HEK293T (cell line): ENCODE data around the gene HSD3B7.
A peak's percentile ranks its signal among the peaks of the same experiment; 100 is the strongest.

Source experiments
- CTCF ChIA-PET: fragments of 350-600 bp; formaldehyde crosslinking; extraction: SDS; loops from one replicate; lab custom pipeline; 2021; ENCODE audit warnings: antibody characterized with exemption, inconsistent platforms; lab: Yijun Ruan, JAX
- POLR2A ChIA-PET: fragments of 350-600 bp; formaldehyde crosslinking; extraction: SDS; loops from one replicate; lab custom pipeline; 2020; ENCODE audit warnings: antibody characterized with exemption, inconsistent platforms; lab: Yijun Ruan, JAX
- DNase-seq: peaks from one replicate; pipeline ENCODE4 v3.0.0; 2012; ENCODE audit warnings: mixed read lengths; ENCODE audit errors: extremely low spot score
- ARNT ChIP-seq: fragments of 450-650 bp; IDR thresholded peaks from 2 replicates; pipeline ENCODE4 v1.6.1; 2017; ENCODE audit warnings: mild to moderate bottlenecking
- BHLHE40 ChIP-seq: fragments of 450-650 bp; IDR thresholded peaks from 2 replicates; pipeline ENCODE4 v1.6.1; 2016; ENCODE audit warnings: mild to moderate bottlenecking, moderate library complexity, borderline replicate concordance
- CTBP1 ChIP-seq: fragments of 450-650 bp; IDR thresholded peaks from 2 replicates; pipeline ENCODE4 v1.6.1; 2016; ENCODE audit warnings: borderline replicate concordance
- ELF4 ChIP-seq: fragments of 450-650 bp; IDR thresholded peaks from 2 replicates; pipeline ENCODE4 v1.6.1; 2017; ENCODE audit warnings: antibody characterized with exemption
- FOXA1 ChIP-seq: fragments of 450-650 bp; IDR thresholded peaks from 2 replicates; pipeline ENCODE4 v1.6.1; 2016; ENCODE audit warnings: mild to moderate bottlenecking
- FOXK2 ChIP-seq: fragments of 450-650 bp; IDR thresholded peaks from 2 replicates; pipeline ENCODE4 v1.6.1; 2016; ENCODE audit warnings: mild to moderate bottlenecking
- FOXM1 ChIP-seq: fragments of 450-650 bp; IDR thresholded peaks from 2 replicates; pipeline ENCODE4 v1.6.1; 2017; ENCODE audit warnings: mild to moderate bottlenecking, borderline replicate concordance
- HDGF ChIP-seq: fragments of 450-650 bp; IDR thresholded peaks from 2 replicates; pipeline ENCODE4 v1.6.1; 2017; ENCODE audit warnings: antibody characterized with exemption, borderline replicate concordance
- L3MBTL2 ChIP-seq: fragments of 450-650 bp; conservative IDR thresholded peaks from 2 replicates; pipeline ENCODE4 v1.6.1; 2016; ENCODE audit warnings: mild to moderate bottlenecking
- LEF1 ChIP-seq: fragments of 450-650 bp; IDR thresholded peaks from 2 replicates; pipeline ENCODE4 v1.6.1; 2017; ENCODE audit warnings: mild to moderate bottlenecking, borderline replicate concordance
- NFRKB ChIP-seq: fragments of 450-650 bp; IDR thresholded peaks from 2 replicates; pipeline ENCODE4 v1.6.1; 2016; ENCODE audit warnings: mild to moderate bottlenecking, moderate library complexity
- SP1 ChIP-seq: fragments of 450-650 bp; IDR thresholded peaks from 2 replicates; pipeline ENCODE4 v1.6.1; 2017
- SUZ12 ChIP-seq: fragments of 450-650 bp; IDR thresholded peaks from 2 replicates; pipeline ENCODE4 v1.6.1; 2016; ENCODE audit warnings: mild to moderate bottlenecking
- TARDBP ChIP-seq: fragments of 450-650 bp; IDR thresholded peaks from 2 replicates; pipeline ENCODE4 v1.6.1; 2016
- ZNF384 ChIP-seq: fragments of 450-650 bp; IDR thresholded peaks from 2 replicates; pipeline ENCODE4 v1.6.1; 2016
- TF ChIP-seq, protein P1 (sequence below): fragments of 450-650 bp; IDR thresholded peaks from 2 replicates; pipeline ENCODE4 v1.6.1; 2016

Gene HSD3B7

DNA sequence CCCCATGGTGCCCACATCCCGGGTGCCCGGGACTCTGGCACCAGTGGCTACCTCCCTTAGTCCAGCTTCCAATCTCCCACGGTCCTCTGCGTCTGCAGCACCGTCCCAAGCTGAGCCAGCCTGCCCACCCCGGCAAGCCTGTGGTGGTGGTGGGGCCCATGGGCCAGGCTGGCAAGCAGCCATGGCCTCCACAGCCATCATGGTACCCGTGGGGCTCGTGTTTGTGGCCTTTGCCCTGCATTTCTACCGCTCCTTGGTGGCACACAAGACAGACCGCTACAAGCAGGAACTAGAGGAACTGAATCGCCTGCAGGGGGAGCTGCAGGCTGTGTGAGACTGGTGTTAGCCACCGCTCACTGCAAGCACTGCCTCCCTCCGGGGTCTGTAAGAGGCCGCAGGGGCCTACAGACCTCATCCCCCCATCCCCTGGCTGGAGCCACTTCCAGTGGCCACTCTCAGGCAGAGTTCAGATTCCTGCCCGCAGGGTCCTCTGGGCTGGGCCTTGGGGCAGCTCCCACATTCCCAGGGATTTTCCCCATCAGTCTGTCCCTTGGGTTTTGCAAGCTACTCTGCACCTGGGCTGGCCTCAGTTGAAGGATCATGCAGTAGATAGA, 31.4 kb upstream of the HSD3B7 start:
- TF ChIP-seq LEF1 (no peak), ARNT (no peak), HDGF (no peak), ELF4 (no peak), TARDBP (no peak), ZNF384 (no peak), NFRKB (no peak), FOXA1 (no peak)
- CTCF ChIA-PET, result interaction anchor here (0.6 to 3.3 kb wide), 22 partner anchors 10 to 1143 kb away, joined by 3 to 39 read pairs (median 3); partner anchors contain the start of genes HSD3B7 and TLCD3B
- POLR2A ChIA-PET, result interaction anchor here (0.8 to 2.5 kb wide), 9 partner anchors 26 to 1147 kb away, joined by 3 to 7 read pairs (median 3); partner anchors contain the start of genes ALDOA, CTF1, FUS and KAT8
- peak; percentile 81 for DNase-seq

DNA sequence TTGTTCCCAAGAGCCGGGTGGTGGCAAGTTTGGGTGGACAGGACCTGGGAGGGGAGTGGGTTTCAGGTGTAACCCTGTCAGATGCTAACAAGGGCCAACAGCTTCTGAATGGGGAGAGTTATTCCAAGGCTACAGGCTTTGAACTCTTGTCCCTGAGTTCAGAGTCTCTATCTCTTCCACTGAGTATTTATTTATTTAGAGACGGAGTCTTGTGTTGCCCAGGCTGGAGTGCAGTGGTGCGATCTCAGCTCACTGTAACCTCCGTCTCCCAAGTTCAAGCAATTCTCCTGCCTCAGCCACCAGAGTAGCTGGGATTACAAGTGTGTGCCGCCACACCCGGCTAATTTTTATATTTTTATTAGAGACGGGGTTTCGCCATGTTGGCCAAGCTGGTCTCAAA, 30.0 kb upstream of the HSD3B7 start:
- CTCF ChIA-PET, result interaction anchor here (0.5 to 3.3 kb wide), 4 partner anchors 12 to 1107 kb away, joined by 3 to 39 read pairs (median 4); partner anchors contain the start of gene CTF1
- no peak for DNase-seq
- TF ChIP-seq FOXK2, result no peak
- no peak for TF ChIP-seq SP1
- no peak for TF ChIP-seq CTBP1
- TF ChIP-seq ARNT, result no peak
- TF ChIP-seq ELF4, result no peak
- no peak for TF ChIP-seq LEF1
- TF ChIP-seq NFRKB, result no peak
- TF ChIP-seq TARDBP, result no peak
- no peak for TF ChIP-seq BHLHE40
- POLR2A ChIA-PET, result no interaction called here

DNA sequence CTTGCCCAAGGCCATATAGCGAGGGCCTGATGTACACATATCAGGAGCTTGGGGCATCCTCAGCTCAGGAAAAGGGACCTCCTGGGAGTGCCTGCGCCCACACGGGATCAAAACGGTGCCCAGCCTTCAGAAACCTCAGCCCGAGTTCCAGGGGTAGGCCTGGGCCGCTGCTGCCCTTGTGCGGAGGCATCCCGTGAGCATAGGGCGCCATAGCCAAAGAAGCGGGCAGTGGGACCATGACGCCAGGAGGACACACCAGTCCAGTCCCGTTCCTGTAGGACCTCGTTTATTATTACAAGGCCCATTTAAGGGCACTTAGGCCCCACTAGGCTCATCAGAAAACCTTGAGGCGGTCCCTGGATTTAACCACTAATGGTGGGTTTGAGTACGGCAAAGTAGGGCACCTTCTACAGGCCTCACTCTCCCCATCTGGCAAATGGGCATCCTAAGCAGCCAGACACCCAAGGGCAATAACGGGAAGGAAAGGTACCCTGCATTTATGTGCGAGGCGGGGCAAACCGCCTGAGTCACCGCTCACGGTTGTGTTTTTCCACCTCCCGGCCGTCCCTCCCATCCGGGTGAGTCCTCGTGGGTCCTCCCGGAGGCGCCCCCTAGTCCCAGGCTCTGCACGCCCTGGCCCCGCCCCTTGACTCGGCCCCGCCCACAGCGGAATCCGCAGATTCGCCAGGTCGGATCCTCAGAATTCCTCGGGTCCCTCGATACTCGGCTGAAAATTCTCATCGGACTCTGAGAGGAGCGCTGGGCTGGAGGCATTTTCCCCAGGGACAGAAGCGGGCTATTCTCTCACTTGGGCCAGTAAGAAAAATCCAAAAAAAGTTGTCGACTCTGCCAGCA, 28.2 kb upstream of the HSD3B7 start:
- no peak for TF ChIP-seq SUZ12
- TF ChIP-seq, protein P1, sequence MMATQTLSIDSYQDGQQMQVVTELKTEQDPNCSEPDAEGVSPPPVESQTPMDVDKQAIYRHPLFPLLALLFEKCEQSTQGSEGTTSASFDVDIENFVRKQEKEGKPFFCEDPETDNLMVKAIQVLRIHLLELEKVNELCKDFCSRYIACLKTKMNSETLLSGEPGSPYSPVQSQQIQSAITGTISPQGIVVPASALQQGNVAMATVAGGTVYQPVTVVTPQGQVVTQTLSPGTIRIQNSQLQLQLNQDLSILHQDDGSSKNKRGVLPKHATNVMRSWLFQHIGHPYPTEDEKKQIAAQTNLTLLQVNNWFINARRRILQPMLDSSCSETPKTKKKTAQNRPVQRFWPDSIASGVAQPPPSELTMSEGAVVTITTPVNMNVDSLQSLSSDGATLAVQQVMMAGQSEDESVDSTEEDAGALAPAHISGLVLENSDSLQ, result no peak
- peak; percentile 6; the same call in 1 of the 2 replicates for TF ChIP-seq ARNT
- no peak for TF ChIP-seq SP1
- peak; percentile 60; the same call in 1 of the 2 replicates for TF ChIP-seq FOXM1
- CTCF ChIA-PET, result interaction anchor here (0.7 kb wide), 1 partner anchor 116 kb away, joined by 3 read pairs; no protein-coding TSS in a partner anchor
- POLR2A ChIA-PET, result interaction anchor here (1.0 to 2.2 kb wide), 3 partner anchors 10 to 486 kb away, joined by 3 to 8 read pairs (median 3); partner anchors contain the start of gene ZNF843
- peak; percentile 94 for DNase-seq

DNA sequence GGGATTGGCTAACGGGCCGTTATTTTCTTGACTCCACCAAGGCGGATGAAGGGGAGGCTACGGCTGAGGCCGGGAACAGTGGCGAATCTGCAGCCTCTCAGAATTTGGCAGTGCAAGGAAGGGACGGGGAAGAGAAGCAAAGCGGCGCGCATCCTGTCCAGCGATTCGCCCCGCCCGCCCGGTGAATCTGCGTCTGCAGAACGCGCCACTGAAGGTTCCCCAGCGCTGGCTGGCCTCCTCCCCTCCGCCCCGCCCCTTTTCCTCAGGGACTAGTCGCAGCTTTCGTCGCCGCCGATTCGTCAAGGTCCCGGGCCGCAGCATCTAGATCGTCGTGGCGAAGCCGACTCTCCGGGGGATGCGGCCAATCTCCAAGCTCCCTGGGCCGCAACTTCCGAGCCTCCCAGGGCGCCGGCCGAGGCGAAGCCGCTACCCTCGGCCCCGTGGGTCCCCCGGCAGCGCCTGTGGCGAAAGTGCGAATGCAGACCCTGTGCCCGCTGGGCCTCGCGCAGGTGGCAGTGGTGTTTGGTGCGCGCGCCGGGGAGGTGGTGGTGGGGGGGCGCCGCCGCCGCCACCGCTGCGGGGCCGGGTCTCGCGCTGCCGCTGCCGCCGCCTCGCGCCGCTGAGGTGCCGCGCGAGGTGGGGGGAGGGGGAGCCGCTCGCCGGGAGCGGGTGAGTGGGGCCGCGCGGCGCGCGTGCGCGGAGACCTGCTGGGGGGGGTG, 27.4 kb upstream of the HSD3B7 start, which contains the start of gene SETD1A:
SETD1A (plus strand) TSS at position 299 of the 719 bp plus-strand sequence. CDS start 978 bp downstream, outside the sequence.
- ChIA-PET POLR2A (interaction anchor here (1.0 to 2.2 kb wide), 2 partner anchors 9 to 31 kb away, joined by 3 to 8 read pairs; no protein-coding TSS in a partner anchor), CTCF (interaction anchor here (0.7 kb wide), 1 partner anchor 116 kb away, joined by 3 read pairs; no protein-coding TSS in a partner anchor)
- DNase-seq, result peak; percentile 99
- no peak for TF ChIP-seq HDGF
- no peak for TF ChIP-seq TARDBP
- peak; percentile 94 for TF ChIP-seq SP1
- no peak for TF ChIP-seq SUZ12
- TF ChIP-seq, protein P1, result no peak
- peak; percentile 21; the same call in 1 of the 2 replicates for TF ChIP-seq LEF1
- peak; percentile 87; the same call in 1 of the 2 replicates for TF ChIP-seq L3MBTL2
- TF ChIP-seq FOXK2, result no peak
- TF ChIP-seq FOXM1, result peak; percentile 97
- TF ChIP-seq ZNF384, result no peak
- TF ChIP-seq ARNT, result no peak; the same call in 1 of the 2 replicates
- no peak; the same call in 1 of the 2 replicates for TF ChIP-seq CTBP1
- TF ChIP-seq FOXA1, result no peak
- no peak for TF ChIP-seq NFRKB
- TF ChIP-seq BHLHE40, result no peak
- TF ChIP-seq ELF4, result peak; percentile 71; the same call in 1 of the 2 replicates

DNA sequence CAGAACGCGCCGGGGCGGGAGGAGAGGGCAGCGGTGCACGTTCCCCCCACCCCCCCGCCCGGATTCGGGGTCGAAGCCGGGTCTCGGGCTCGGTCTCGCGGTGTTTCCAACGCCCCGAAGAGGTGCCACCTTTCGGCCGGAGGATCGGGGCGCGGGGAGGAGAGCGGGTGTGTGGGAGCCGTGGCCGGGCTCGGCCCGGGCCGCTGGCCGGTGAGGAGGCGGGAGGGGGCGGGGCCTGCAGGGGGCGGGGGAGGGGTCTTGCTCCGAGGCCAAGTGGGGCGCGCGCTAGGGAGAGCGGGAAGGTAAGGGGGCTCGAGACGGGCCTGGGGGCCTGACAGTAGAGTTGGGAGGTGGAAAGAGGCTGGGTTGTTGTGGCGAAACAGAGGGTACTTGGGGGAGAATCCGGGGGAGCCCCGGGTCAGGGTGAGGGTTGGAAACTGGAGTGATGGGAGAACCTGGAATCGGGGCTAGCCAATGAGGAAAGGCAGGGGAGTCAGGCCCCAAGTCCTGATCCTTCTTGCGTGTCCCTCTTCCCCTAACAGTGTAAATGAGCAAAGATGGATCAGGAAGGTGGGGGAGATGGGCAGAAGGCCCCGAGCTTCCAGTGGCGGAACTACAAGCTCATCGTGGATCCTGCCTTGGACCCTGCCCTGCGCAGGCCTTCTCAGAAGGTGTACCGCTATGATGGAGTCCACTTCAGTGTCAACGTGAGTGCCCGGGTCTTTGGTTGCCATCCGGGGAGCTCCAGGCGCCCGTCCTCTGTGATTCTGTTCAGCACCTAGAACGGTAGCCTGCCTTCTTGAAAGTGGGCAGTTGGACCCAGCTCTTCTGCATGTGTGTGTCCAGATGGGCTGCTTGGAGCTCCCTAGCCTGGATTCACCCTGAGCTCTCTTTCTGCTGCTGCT, 26.6 kb upstream of the HSD3B7 start:
- peak; percentile 83 for DNase-seq
- POLR2A ChIA-PET, result interaction anchor here (0.7 to 2.2 kb wide), 7 partner anchors 8 to 221 kb away, joined by 3 to 8 read pairs (median 3); partner anchors contain the start of genes FUS and KAT8
- TF ChIP-seq FOXA1, result no peak
- TF ChIP-seq HDGF, result no peak
- no peak for TF ChIP-seq FOXM1
- no peak for TF ChIP-seq LEF1
- no peak for TF ChIP-seq ARNT
- TF ChIP-seq, protein P1, result no peak
- TF ChIP-seq ELF4, result no peak
- TF ChIP-seq FOXK2, result no peak
- TF ChIP-seq TARDBP, result no peak
- TF ChIP-seq CTBP1, result no peak
- no peak for TF ChIP-seq SUZ12
- no peak for TF ChIP-seq BHLHE40
- no peak for TF ChIP-seq SP1
- TF ChIP-seq NFRKB, result no peak
- TF ChIP-seq L3MBTL2, result no peak
- TF ChIP-seq ZNF384, result no peak
- CTCF ChIA-PET, result interaction anchor here (0.8 to 1.0 kb wide), 3 partner anchors 16 to 24 kb away, joined by 3 to 5 read pairs (median 3); no protein-coding TSS in a partner anchor
